GM12891 (cell line): ENCODE results near the gene TNS3.

Experiments
- POLR2A ChIP-seq: IDR thresholded peaks from 2 replicates; pipeline ENCODE4 v1.6.1; 2011; ENCODE audit warnings: low read depth, low read length, control low read depth
- POLR2AphosphoS5 ChIP-seq: IDR thresholded peaks from 2 replicates; pipeline ENCODE4 v1.6.1; 2011; ENCODE audit warnings: low read depth, low read length, control low read depth
- POU2F2 ChIP-seq: IDR thresholded peaks from 2 replicates; pipeline ENCODE4 v1.6.1; 2011; ENCODE audit warnings: low read depth, mild to moderate bottlenecking, control low read depth, low read length, moderate library complexity
- TAF1 ChIP-seq: IDR thresholded peaks from 2 replicates; pipeline ENCODE4 v1.6.1; 2011; ENCODE audit warnings: low read depth, low read length, control low read depth

GRCh38 chr7:47446871-47447466, 134.9 kb downstream of the TNS3 start:
- no peak for TF ChIP-seq POLR2A
- TF ChIP-seq POLR2AphosphoS5, result no peak
- TF ChIP-seq TAF1, result no peak
- TF ChIP-seq POU2F2, result no peak
